Glomerular endothelial cell (primary cell): ENCODE data around the gene REG3G. TPM values are rescaled to one million over a fixed set of nuclear protein-coding genes. Genes with fewer than 3 reads are reported as not detected.

Experiments
- DNase-seq: peaks from one replicate; pipeline ENCODE4 v3.0.0-alpha.2; 2011; ENCODE audit warnings: low read depth, low spot score; ENCODE audit errors: extremely low read depth
- total RNA-seq: library from RNA; depleted of rRNA; stranded (reverse); fragments of >200 nt; gene quantifications from 2 replicates; pipeline ENCODE4 v1.2.3, GENCODE V29; 2015

The REG3G gene
- not detected in 2 replicates for total RNA-seq

- DNase-seq: no peak
These were observed at the start of gene REG3G for GRCh38 chr2:79025421-79025820. REG3G (plus strand) TSS chr2:79025702; CDS start chr2:79026094, 392 bp downstream.

GRCh38 chr2:78977661-78978145, 47.8 kb upstream of the REG3G start:
- no peak for DNase-seq

- no peak for DNase-seq
These were observed 47.2 kb upstream of the REG3G start for GRCh38 chr2:78978340-78978739.

GRCh38 chr2:78979380-78980151, 45.9 kb upstream of the REG3G start:
- peak; percentile 12 for DNase-seq

- no peak for DNase-seq
These were observed 45.4 kb upstream of the REG3G start for GRCh38 chr2:78980152-78980465.

GRCh38 chr2:78980871-78981270, 44.6 kb upstream of the REG3G start:
- no peak for DNase-seq

- no peak for DNase-seq
These were observed 42.7 kb upstream of the REG3G start for GRCh38 chr2:78982638-78983330.

GRCh38 chr2:78984386-78984785, 41.1 kb upstream of the REG3G start:
- no peak for DNase-seq

- DNase-seq: no peak
These were observed 39.9 kb upstream of the REG3G start for GRCh38 chr2:78985558-78985957.

- no peak for DNase-seq
These were observed 36.5 kb upstream of the REG3G start for GRCh38 chr2:78989051-78989450.

- DNase-seq: no peak
These were observed 33.1 kb upstream of the REG3G start for GRCh38 chr2:78992451-78992806.

GRCh38 chr2:78992807-78993517, 32.5 kb upstream of the REG3G start:
- DNase-seq: no peak

- no peak for DNase-seq
These were observed 31.9 kb upstream of the REG3G start for GRCh38 chr2:78993518-78994148.

- DNase-seq: no peak
These were observed 30.7 kb upstream of the REG3G start for GRCh38 chr2:78994789-78995188.

GRCh38 chr2:78999406-78999805, 26.1 kb upstream of the REG3G start:
- no peak for DNase-seq

- DNase-seq: no peak
These were observed 25.4 kb upstream of the REG3G start for GRCh38 chr2:79000008-79000576.

GRCh38 chr2:79001285-79001684, 24.2 kb upstream of the REG3G start:
- no peak for DNase-seq

- DNase-seq: no peak
These were observed 20.8 kb upstream of the REG3G start for GRCh38 chr2:79004680-79005079.

GRCh38 chr2:79005216-79005615, 20.3 kb upstream of the REG3G start:
- no peak for DNase-seq

- DNase-seq: no peak
These were observed 16.1 kb upstream of the REG3G start for GRCh38 chr2:79009388-79009787.

GRCh38 chr2:79011496-79011895, 14.0 kb upstream of the REG3G start:
- no peak for DNase-seq
